HT-29 (cell line): ENCODE data around the gene LSMEM2. TPM values are rescaled to one million over a fixed set of nuclear protein-coding genes. Genes with fewer than 3 reads are reported as not detected.
"Not testable (repeated sequence)": the region's sequence is repeated elsewhere in the genome, so short reads cannot be mapped to it uniquely, and the experiment has no call there.

Experiments
- DNase-seq: peaks from one replicate; pipeline ENCODE4 v3.0.0-alpha.2; 2015; ENCODE audit warnings: low spot score
- total RNA-seq: library from RNA; depleted of rRNA; stranded (reverse); fragments of >200 nt; shearing (Covaris generic); gene quantifications from 2 replicates; pipeline ENCODE4 v1.2.3, GENCODE V29; 2014

LSMEM2 gene
- total RNA-seq, 1 experiment from 2014 or later = not detected

DNA sequence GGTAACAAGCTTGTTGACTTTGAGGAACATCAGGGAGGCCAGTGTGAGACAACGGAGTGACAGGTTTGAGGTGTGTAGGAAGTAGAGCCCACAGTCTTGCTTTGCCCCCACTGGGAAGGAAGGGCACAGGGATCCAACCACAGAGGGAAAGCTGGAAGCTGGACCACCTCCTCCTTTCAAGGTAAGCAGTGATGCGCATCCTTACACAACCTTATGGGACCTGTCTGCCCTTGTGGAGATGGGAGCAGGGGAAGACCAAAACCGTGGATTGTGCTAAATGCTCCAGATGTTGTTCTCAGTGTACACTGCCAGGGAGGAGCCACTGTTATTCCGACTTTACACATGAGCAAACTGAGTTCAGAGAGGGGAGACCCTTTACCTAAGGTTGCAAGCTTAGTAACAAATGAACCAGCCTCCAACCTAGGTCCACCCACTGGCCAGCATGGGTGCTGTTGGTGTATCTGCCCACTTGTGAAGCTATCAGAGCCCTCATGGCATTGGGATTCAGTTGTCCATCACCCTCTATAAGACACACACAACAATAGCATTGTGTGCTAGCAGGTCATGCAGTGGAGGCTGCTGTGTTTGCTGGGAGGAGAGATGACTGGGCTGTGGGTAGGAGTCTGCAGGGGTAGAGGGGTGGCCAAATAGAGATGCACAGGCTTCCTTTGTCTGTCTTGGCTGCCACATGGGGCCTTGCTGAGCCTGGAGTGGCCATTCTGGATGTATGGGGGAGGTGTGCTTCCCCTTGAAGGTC, 586 bp upstream of the LSMEM2 start:
- DNase-seq = no peak

DNA sequence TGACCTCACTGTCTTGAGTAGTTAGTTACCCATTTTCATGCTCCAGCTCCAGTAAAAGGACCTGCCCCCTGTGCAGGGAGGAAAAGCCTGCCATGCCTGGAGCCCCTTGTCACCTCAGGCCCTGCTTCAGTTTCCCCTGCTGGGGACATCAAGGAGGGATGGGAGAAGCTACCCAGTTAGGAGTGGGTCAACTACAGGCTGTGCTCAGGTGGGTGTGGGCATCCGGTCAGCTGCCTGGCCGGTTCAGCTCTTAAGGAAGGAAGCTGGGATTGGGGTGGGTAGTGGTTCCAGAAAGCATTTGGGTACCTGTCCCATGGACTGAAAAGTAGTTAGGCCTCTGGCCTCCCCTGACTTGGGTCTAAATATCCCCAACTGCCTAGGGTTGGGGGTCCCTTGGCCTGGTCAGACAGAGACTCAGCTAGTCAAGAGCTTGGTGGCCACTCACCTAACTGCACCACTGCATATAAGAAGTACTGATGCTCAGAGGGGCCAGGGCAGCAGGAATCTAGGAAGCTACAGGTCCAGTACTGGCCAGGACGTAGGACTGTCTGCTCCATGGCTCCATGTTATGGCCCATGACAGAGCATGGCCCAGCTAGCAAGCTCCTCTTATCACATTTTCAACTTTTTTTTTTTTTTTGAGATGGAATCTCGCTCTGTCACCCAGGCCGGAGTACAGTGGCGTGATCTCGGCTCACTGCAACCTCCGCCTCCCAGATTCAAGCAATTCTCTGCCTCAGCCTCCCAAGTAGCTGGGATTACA, 549 bp downstream of the LSMEM2 start:
- no peak for DNase-seq

DNA sequence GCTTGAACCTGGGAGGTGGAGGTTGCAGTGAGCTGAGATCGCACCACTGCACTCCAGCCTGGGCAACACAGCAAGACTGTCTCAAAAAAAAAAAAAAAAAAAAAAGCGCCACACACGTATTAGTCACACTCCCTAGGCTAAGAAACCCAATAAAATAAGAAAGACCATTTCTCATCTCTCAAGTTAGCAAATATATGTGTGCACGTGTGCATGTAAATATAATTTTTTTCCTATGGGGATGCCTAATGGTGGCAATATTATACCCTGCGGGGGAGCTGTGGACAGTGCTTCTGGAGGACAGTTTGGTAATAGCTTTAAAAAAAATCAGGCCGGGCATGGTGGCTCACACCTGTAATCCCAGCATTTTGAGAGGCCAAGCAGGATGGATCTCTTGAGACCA, 5.2 kb downstream of the LSMEM2 start:
- DNase-seq = not testable (repeated sequence)

DNA sequence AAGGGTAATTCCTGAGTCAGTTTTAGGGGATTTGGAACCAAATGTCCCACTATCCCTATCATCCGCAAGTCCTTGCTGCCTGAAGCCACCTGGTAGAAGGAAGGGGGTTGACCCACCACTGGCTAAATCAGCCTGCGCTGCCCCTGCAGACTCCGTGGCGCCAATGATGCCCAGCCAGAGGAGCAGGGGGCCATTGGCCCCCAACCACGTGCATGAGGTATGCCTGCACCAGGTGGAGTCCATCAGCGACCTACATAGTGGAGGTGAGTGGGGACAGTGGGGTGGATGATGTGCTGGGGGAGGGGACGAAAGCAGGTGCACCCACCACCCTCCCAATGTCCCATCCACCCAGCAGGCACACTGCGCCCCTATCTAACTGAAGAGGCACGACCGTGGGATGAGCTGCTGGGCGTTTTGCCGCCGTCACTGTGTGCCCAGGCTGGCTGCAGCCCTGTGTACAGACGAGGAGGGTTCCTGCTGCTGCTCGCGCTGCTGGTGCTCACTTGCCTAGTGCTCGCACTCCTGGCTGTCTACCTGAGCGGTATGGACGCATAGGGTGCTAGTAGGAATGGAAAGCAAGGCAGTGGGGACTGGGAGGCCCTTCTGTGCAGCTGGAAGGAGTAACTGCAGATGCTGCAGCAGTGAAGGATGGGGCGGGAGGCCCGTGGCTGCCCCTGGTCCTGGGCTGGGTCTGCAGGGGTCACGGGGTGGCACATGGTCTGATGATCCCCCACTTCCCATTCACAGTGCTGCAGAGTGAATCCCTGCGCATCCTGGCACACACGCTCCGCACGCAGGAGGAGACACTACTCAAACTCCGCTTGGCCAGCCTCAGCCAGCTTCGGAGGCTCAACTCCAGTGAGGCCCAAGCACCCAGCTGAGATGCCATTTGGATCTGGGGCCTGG, 7.7 kb downstream of the LSMEM2 start:
- DNase-seq = no peak

DNA sequence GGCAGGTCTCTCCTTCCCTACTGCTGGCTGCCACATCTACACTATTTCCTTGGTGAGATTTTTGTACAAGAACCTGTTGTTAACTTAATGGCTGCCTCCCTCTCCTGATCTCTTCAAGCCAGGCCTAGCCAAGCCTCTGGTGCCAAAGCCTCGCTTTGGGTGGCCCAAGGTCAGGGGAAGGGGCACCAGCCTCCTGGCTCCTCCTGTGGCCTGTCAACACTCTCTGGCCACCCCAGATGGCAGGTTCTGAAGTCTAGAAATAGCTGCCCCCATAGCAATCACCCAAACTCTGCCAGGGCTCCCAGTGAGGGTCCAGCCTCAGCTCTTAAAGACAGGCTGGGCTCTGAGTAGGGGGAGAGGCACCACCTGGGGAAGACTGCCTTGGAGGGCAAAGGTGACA, 8.4 kb downstream of the LSMEM2 start:
- DNase-seq = no peak

DNA sequence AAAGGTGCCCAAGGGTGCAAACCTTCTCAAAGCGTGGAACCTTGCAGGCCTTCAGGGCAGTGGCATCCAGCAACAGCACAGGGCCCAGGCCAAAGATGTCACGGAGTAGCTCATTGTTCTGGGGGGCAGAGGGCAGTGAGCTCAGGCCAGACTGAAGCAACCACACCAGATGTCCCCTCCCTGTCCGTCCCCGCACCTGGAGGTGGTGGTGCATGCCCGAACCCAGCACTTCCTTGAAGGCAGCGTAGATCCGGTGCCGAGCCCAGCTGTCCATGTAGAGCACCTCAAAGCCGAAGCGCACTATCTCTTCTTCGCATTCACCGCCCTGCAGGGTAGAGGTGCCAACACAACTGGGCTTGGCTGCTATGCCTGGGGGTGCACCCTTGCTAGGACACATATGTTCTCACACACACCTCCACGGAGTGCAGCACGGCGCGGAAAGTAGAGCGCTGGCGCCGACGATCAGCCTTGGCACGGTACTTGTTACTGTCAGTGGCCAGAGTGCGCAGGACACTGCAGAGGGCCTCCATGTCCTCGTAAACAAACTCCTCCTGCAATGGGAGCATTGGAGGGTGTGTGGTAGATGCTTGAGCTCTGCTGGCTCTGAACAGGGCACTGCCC, 9.6 kb downstream of the LSMEM2 start:
- DNase-seq = no peak

DNA sequence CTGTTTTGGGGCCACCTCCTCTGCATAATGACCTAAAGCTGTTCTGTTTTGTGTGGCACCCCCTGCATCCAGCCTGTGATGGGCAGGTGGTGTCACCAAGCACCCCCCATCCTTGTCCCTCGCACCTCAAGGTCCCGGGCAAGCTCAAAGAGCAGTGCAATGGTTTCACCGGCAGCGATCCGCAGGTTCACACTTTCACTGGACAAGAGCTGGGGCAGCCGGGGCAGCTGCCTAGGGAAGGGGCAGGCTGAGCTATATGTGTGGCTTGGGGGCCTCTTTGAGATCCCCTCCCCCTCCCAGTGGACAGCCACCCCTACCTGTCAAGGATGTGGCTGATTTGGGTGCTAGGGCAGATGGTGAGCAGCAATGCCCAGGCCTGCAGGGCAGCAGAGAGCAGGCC, 10.2 kb downstream of the LSMEM2 start:
- DNase-seq = no peak

DNA sequence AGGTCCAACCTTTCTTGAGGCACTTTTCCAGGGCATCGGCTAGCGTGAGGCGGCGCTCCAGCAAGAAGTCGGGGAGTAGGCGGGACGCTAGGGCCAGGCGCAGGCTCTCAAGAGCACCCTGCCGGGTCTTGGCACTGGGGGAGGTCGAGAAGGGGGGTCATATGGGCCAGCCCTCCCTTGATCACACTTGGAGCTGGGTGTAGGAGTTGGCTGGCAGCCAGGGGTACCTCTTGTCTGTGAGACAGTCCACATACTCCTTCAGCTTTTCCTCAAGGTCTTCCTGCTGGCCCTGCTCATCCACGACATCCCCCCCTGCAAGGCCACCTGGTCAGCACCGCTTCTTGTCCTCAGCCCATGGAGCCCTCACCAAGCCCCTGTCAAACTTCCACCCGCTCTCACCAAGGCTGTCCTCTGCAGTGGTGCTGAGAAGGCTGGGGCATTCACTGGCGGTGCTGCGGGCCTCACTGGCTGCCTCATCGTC, 11.3 kb downstream of the LSMEM2 start:
- no peak for DNase-seq

DNA sequence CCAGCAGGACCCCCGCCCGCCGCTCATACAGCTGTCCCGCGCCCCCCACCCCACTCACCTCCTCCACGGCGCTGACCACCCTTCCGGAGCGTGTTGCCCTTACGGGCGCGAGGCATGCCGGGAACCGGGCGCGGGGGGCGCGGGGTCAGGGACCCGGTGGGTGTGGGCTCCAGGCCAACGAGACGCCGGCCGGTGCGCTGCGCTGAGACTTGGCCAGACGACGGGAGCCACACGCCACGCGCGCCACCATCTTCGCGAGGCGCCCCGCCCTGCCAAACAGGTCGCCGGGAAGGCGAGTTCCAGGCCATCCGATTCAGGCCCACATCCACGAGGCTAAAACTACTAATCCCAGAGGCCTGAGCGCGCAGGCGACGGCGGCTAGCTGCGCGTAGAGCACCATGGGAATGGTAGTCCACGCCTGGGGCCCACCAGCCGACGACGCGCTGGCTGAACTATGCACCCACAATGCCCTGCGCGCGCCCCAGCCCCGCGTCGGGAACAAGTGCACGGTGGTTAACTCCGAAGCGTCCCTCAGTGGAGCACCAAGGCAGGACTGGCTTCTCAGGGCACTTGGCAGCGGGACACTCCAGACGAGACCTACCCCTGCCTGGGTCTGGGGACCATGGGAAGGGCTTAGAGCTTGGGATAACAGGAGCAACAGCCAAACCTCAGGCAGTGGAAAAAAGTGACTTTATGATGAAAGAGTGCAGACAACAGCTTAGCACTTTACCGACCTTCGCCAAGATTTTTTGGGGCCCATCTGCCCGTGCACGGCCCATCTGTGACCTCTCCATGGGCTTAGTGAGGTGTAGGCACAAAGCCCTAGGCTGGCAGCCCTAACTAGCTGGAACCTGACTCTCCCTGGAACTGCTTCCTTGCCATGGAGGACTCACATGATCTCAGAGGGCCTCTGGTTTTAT, 13.5 kb downstream of the LSMEM2 start, which contains the start of gene IFRD2:
TSS of gene IFRD2 (minus strand) at position 271 of the 920 bp plus-strand sequence. CDS start at position 116, 155 bp downstream.
- peak; percentile 94 for DNase-seq

DNA sequence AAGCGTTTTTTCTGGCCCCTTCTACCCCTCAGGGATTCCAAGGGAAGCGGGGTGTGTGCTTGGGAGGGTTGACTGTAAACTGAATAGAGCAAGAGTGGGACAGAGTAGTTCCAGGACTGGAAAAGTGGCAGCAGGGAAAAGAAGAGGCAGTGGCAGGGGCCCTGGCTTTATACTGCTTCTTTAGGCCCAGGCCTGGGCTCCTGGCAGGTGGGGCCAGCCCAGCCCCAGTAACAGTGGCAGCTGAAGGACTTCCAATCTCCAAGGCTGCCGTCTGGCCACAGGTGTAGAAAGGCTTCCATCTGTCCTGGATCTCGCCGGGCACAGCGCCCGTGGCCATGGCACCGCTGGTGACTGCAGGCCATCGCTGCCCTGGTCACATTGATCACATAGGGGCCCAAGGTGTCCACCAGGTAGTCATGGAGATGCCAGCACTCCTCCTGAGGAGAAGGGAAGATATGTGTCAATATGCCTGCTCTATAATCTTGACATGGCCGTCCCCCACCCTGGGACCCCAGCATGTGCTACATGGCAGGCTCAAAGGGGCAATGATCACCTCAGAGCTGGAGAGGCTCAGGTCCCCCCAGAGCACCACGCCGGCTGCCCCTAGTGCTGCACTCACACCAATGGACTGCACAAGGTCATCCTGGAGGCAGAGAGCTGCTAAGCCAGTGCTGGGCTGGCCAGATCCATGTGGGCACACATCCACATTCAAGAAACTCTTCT, 14.4 kb downstream of the LSMEM2 start:
- DNase-seq = no peak

DNA sequence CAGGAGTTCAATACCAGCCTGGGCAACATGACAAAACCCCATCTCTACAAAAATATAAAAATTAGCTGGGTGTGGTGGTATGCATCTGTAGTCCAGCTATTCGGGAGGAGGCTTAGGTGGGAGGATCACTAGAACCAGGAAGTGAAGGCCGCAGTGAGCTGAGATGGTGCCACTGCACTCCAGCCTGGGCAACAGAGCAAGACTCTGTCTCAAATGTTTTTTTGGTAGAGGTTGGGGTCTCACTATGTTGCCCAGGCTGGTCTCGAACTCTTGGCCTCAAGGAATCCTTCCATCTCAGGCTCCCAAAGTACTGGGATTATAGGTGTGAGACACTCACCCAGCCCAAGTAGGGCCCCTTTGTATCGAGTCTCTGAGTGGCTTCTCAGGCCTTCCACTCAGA, 15.2 kb downstream of the LSMEM2 start:
- no peak for DNase-seq

DNA sequence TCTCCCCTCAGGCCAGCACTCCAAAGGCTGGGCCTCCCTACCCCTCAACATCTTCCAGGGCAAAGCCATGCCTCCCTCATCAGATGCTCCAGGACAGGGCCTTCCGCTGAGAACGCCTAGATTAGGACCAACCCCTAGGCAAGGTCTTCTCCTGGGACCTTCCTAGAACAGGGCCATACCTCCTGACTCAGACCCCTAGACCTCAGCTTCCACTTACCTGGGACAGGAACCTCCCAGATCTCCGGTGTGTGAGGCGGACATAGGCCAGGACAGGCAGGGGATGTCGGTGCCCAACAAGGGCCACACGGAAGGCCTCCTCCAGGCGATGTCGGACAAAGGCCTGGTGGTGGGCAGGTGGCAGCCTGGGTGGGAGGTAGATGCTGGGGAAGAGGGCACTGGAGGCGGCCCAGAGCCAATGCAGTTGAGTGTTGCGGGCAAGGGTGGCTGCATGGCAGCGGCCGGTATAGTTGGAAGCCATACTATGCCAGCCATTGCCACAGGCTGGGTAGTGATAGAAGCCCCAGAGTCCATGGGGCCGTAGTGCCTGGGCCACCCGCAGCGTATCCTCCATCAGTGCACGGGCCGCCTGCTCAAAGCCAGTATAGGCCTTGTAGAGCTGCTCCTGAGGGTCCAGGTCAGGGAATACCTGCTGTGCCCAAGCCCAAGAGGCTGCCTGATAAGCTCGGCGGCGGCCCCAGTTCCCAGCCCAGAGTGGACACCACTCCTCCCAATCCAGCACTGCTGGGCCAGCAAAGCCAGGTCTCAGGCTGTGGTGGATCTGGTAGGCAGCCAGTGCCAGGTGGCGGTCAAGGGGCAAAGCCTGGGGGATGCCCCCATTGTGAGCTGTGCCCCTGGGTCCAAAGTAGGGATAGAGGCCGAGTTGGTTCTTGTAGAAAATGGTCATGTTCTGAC, 15.9 kb downstream of the LSMEM2 start:
- no peak for DNase-seq

DNA sequence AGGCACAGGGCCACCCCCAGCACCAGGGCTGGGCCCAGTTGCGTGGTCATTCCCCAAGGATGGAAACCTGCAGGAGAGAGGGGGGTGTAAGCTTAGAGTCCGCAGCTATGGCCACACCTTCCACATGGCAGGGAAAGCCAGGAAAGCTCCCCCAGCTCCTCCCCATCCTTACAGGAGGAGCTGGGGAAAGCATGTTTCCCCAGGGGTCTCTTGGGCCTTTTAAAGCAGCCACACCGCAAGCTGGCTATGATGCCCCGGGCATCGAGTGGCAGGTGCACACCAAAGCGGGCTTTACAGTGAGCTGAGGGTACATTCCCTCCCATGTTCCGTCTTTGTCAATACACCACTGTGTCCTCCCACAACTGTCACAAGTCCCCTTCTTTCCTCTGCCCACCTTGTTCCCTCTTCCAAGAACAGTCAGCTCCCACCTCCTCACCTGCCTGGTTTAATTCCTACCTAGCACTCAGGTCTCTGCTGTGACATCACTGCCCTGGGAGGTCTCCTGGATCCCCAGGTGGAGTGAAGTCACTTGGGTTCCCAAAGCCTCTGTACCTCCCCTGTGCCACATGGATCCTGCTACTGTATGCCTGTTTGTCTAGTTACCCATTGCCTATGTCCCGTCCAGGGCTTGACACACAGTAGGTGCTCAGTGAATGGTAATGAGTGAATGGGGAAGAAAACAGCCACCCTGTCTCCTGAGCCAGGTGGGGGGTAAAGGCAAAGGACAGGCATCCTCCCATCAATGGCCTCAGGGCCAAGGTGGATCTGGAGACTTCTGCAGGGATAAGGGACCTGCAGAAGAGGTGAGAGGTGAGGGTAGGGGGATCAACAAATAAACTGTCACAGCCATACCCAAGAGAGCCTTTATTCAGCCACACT, 16.9 kb downstream of the LSMEM2 start:
- DNase-seq = no peak

DNA sequence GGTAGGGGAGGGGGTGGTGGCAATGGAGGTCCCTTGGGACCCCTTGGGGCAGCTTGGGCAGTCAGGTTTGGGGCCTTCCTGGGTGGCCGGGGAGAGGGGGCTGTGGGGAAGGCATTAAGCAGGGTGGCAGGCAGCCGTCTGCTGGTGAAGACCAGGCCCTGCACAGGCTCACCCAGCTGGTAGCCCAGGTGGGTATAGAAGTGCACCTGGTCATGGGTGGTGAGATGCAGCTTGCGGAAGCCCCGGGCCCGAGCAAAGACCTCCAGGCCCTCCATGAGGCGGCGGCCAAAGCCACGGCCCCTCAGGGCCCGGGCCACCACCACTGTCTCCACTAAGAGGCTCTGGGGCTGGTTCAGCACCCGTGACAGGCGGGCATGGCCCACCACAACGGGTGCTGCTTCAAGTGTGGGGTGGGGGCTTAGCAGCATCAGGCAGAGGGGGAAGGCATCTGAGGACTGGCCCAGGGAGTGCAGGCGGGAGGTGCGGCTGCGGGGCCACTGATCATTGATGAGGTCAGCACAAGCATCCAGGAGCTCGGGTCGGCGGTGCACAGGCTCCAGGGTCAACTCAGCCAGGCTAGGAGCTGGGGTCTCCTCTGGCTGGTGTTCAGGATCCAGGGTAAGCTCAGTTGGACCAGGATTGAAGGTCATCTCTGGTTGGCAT, 18.0 kb downstream of the LSMEM2 start:
- DNase-seq = no peak

DNA sequence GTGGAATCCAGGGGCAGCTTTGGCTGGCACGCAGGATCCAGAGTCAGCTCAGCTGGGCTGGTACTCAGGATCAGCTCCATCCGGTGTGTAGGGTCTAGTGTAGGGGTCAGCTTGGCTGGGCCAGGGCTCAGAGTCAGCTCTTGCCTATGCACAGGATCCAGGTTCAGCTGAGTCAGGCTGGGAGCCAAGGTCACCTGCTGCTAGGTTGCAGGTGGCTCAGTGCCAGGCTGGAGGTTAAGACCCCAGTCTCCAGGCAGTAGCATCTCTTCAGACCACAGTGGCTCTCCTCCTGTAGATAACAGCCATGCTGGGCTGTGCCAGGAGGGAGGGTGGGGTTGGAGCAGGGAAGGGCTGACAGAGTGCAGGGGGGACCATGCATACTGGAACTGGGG, 18.5 kb downstream of the LSMEM2 start:
- DNase-seq = no peak

DNA sequence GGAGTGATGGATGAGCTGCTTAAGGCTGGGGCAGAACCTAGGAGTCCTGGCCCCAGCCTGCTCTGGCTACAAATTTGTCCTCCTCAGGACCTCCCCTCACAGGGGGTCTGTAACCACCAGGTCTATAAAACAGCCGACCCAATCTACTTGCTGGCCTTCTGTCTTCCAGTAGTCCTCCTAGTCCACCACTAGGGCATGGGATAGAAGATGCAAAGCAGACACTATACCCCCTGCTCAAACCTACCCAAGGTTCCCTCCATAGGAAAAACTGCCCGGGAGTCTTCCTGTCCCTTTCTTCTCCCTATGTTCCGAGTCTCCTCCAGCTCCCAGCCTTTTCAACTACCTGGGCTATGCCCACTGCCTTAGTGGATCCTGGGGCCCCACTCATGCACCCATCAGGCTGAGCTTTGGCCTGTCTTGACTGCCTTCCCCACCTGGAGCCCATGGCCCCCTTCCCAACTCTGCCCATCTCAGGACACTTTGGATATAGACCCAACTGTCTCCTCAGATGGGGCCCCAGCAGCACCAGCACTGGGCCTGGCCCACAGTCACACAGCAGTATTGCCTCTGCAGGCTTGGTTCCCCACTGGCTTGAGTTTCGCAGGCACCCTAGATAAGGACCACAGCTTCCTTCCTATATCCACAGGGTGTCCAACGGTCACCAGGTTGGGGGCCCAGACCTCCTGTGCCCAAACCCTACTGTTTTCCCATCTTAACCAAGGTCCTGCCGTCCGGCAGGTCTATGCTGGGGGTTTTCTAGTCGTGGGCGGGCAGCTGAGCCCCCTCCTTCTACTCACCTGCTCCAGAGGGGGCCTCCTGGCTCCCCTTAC, 19.2 kb downstream of the LSMEM2 start:
- DNase-seq = no peak
